Activated T-helper 2 cell treated with anti-CD3 and anti-CD28 coated beads, Interferon-gamma antibody, Interleukin-2, Interleukin-4, amounts not matched to agents 10 μg/mL and 5 μg/mL and 100 μg/mL, durations not matched to agents 14 hours and 24 hours and 36 hours (primary cell): ENCODE measurements around the gene UQCRFS1. TPM values are rescaled to one million over a fixed set of nuclear protein-coding genes. Genes with fewer than 3 reads are reported as not detected.
"Not testable (repeated sequence)": the region's sequence is repeated elsewhere in the genome, so short reads cannot be mapped to it uniquely, and the experiment has no call there.

Experiments used
- DNase-seq: peaks from one replicate; pipeline ENCODE4 v3.0.0; 2021; ENCODE audit warnings: low spot score
- H3K27ac Mint-ChIP-seq: one replicate; pipeline ENCODE4 v1.8.0; 2021; ENCODE audit warnings: mixed read lengths
- H3K27me3 Mint-ChIP-seq: one replicate; pipeline ENCODE4 v1.8.0; 2021; ENCODE audit warnings: low read depth, mixed read lengths
- H3K36me3 Mint-ChIP-seq: one replicate; pipeline ENCODE4 v1.8.0; 2021; ENCODE audit warnings: low read depth, mixed read lengths
- H3K4me1 Mint-ChIP-seq: one replicate; pipeline ENCODE4 v1.8.0; 2021; ENCODE audit warnings: low read depth, mixed read lengths
- H3K4me3 Mint-ChIP-seq: one replicate; pipeline ENCODE4 v1.8.0; 2021; ENCODE audit warnings: low read depth, mild to moderate bottlenecking, moderate library complexity, mixed read lengths
- H3K9me3 Mint-ChIP-seq: one replicate; pipeline ENCODE4 v1.8.0; 2021; ENCODE audit warnings: mixed read lengths
- intact Hi-C: fragments of 100-400 bp; cut with micrococcal nuclease; formaldehyde crosslinking; loops from one replicate; pipeline ENCODE4 v1.15.1; 2023
- total RNA-seq: library from RNA; stranded (reverse); gene quantifications from 2 replicates; pipeline ENCODE4 v1.2.3, GENCODE V29; 2022

The UQCRFS1 gene
- total RNA-seq, result 44.6 and 44.8 TPM in 2 replicates

GRCh38 chr19:29212648-29213573, at the start of gene UQCRFS1:
TSS of gene UQCRFS1 (minus strand) at chr19:29213151. CDS start at chr19:29213118, 33 bp downstream.
- Mint-ChIP-seq H3K9me3 (peaks cover 8% of the 10 kb centered on the region), H3K36me3 (peaks cover 38% of the 10 kb centered on the region), H3K4me1 (peaks cover 32% of the 10 kb centered on the region), H3K27me3 (no peaks in the 10 kb centered on the region), H3K27ac (peak within 1 kb of the TSS; percentile 97), H3K4me3 (peak within 1 kb of the TSS; percentile 97)
- intact Hi-C loops, result loop anchor here (5.0 kb wide), 2 partner anchors 374 to 394 kb away; partner anchors contain the start of gene POP4
- DNase-seq, result peak; percentile 95

DNA sequence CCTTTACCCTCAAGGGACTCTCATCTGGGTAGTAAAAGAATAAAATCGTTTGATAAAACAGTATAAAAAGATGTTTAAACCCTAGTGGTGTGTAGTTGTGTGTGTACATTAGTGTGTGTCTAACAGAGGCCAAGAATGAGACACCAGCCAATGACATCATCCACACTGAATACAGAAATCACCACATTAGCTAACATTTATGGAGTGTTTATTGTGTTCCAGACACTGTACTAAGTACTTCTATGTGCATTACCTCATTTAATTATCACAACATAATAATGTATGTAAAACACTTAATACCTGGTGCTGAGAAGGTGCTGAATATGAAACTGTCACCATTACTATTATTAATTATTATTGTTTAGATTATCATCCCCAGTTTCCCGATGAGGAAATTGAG, 49.1 kb upstream of the UQCRFS1 start:
- H3K36me3 Mint-ChIP-seq, result no peaks in the 10 kb centered on the region
- no peak for DNase-seq
- no peaks in the 10 kb centered on the region for H3K4me1 Mint-ChIP-seq
- H3K9me3 Mint-ChIP-seq, result no peaks in the 10 kb centered on the region
- no peak overlapping the region for H3K4me3 Mint-ChIP-seq
- H3K27me3 Mint-ChIP-seq, result no peaks in the 10 kb centered on the region
- intact Hi-C loops, result loop anchor here (10.0 kb wide), 1 partner anchor 527 kb away; no protein-coding TSS in a partner anchor
- H3K27ac Mint-ChIP-seq, result no peak overlapping the region

GRCh38 chr19:29260477-29261317, 47.7 kb upstream of the UQCRFS1 start:
- H3K27ac Mint-ChIP-seq, result no peak overlapping the region
- intact Hi-C loops, result loop anchor here (10.0 kb wide), 1 partner anchor 526 kb away; no protein-coding TSS in a partner anchor
- no peak overlapping the region for H3K4me3 Mint-ChIP-seq
- no peaks in the 10 kb centered on the region for H3K9me3 Mint-ChIP-seq
- no peaks in the 10 kb centered on the region for H3K27me3 Mint-ChIP-seq
- no peaks in the 10 kb centered on the region for H3K36me3 Mint-ChIP-seq
- DNase-seq, result peak; percentile 18
- no peaks in the 10 kb centered on the region for H3K4me1 Mint-ChIP-seq

DNA sequence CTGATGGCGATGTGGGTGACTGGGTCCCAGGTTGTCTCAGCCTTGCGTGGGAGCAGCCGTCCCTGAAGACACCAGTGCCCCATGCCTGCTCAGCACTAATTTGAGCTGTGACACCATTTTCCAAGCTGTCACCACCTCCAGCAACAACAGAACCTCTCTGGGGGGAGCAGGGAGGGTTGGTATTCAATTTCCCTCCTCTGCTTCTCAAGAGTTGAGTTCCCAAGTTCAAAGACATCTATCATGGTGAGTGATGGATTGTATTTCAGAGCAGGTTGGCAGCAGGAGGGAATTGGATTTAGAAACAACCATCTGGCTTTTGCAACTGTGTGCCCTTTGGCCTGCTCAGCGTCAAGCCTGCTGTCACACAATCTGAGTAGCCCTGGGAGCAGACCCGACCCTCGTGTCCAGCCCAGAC, 46.9 kb upstream of the UQCRFS1 start:
- Mint-ChIP-seq H3K4me1 (no peaks in the 10 kb centered on the region), H3K27me3 (no peaks in the 10 kb centered on the region), H3K4me3 (no peak overlapping the region), H3K36me3 (no peaks in the 10 kb centered on the region), H3K9me3 (no peaks in the 10 kb centered on the region), H3K27ac (no peak overlapping the region)
- no peak for DNase-seq
- intact Hi-C loops, result loop anchor here (10.0 kb wide), 1 partner anchor 525 kb away; no protein-coding TSS in a partner anchor

DNA sequence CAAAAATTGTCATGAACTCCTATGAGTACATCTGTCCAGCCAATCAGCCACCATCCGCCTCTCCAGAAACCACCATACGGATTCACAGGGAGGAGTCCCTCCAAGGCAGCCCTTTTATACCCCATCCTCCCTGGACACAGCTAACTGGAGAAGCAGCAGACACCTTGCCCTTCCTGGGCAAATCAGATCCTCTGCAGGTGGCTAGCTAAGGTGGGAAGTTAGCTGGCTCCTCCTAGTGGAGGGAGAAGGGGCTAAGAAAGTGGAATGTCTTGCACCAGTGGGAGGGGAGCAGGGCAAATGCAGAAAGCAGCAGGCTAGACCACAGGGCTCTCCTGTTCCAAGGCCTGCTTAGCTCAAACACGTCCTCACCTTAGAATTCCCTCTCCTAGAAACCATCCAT, 46.2 kb upstream of the UQCRFS1 start:
- DNase-seq, result no peak
- Mint-ChIP-seq H3K9me3 (no peaks in the 10 kb centered on the region), H3K36me3 (no peaks in the 10 kb centered on the region), H3K4me1 (no peaks in the 10 kb centered on the region), H3K27ac (no peak overlapping the region), H3K4me3 (no peak overlapping the region), H3K27me3 (no peaks in the 10 kb centered on the region)
- intact Hi-C loops, result no loop called here

GRCh38 chr19:29256516-29256915, 43.6 kb upstream of the UQCRFS1 start:
- H3K36me3 Mint-ChIP-seq, result no peaks in the 10 kb centered on the region
- intact Hi-C loops, result no loop called here
- H3K9me3 Mint-ChIP-seq, result no peaks in the 10 kb centered on the region
- no peaks in the 10 kb centered on the region for H3K4me1 Mint-ChIP-seq
- DNase-seq, result no peak
- no peak overlapping the region for H3K4me3 Mint-ChIP-seq
- H3K27me3 Mint-ChIP-seq, result peaks cover 11% of the 10 kb centered on the region
- no peak overlapping the region for H3K27ac Mint-ChIP-seq

GRCh38 chr19:29255912-29256311, 43.0 kb upstream of the UQCRFS1 start:
- DNase-seq, result no peak
- intact Hi-C loops, result no loop called here
- Mint-ChIP-seq H3K9me3 (no peaks in the 10 kb centered on the region), H3K27ac (no peak overlapping the region), H3K4me3 (no peak overlapping the region), H3K27me3 (peaks cover 11% of the 10 kb centered on the region), H3K36me3 (no peaks in the 10 kb centered on the region), H3K4me1 (no peaks in the 10 kb centered on the region)

DNA sequence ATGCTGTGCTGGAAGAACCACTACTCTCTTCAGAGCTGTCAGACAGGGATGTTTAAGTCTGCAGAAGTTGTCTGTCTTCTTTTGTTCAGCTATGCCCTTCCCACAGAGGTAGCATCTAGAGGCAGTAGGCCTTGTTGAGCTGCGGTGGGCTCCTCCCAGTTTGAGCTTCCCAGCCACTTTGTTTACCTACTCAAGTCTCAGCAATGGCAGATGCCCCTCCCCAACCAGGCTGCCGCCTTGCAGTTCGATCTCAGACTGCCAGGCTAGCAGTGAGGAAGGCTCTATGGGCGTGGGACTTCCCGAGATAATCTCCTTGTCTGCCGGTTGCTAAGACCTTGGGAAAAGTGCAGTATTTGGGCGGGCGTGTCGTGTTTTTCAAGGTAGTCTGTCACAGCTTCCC, 42.1 kb upstream of the UQCRFS1 start:
- no peaks in the 10 kb centered on the region for H3K9me3 Mint-ChIP-seq
- H3K36me3 Mint-ChIP-seq, result no peaks in the 10 kb centered on the region
- no peak overlapping the region for H3K27ac Mint-ChIP-seq
- intact Hi-C loops, result no loop called here
- H3K27me3 Mint-ChIP-seq, result peaks cover 11% of the 10 kb centered on the region
- no peaks in the 10 kb centered on the region for H3K4me1 Mint-ChIP-seq
- H3K4me3 Mint-ChIP-seq, result no peak overlapping the region
- DNase-seq, result no peak

- intact Hi-C loops, H3K4me1 Mint-ChIP-seq, H3K36me3 Mint-ChIP-seq, H3K27ac Mint-ChIP-seq, DNase-seq, H3K4me3 Mint-ChIP-seq, H3K9me3 Mint-ChIP-seq: not testable (repeated sequence)
- H3K27me3 Mint-ChIP-seq, result peaks cover 11% of the 10 kb centered on the region
These were observed 36.8 kb upstream of the UQCRFS1 start for GRCh38 chr19:29249798-29250197.

DNA sequence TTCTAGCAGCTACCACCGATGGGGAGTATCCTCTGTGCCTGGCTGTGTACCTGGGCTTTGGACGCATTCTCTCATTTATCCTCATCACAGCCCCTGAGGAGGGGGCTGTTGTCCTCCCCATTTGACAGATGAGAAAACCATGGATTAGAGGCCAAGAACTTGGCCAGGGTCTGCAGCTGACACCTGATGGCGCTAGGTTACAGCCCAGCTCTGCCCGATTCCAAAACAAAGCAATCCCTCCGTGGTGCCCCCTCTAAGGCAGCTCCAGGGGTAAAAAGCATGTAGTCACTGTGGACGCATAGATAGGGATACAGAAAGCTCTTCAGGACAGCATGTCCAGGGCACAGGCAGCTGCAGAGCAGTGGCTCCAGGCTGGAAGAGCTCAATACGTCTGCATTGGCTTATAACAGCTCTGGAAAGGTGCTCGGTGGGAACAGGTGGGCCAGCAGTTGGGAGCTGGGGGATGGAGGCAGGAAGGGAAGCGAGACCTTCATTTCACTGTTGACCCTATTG, 35.4 kb upstream of the UQCRFS1 start:
- no peaks in the 10 kb centered on the region for H3K4me1 Mint-ChIP-seq
- H3K27me3 Mint-ChIP-seq, result peaks cover 7% of the 10 kb centered on the region
- no peaks in the 10 kb centered on the region for H3K9me3 Mint-ChIP-seq
- H3K4me3 Mint-ChIP-seq, result no peak overlapping the region
- no peak for DNase-seq
- no peak overlapping the region for H3K27ac Mint-ChIP-seq
- no peaks in the 10 kb centered on the region for H3K36me3 Mint-ChIP-seq
- intact Hi-C loops, result no loop called here

DNA sequence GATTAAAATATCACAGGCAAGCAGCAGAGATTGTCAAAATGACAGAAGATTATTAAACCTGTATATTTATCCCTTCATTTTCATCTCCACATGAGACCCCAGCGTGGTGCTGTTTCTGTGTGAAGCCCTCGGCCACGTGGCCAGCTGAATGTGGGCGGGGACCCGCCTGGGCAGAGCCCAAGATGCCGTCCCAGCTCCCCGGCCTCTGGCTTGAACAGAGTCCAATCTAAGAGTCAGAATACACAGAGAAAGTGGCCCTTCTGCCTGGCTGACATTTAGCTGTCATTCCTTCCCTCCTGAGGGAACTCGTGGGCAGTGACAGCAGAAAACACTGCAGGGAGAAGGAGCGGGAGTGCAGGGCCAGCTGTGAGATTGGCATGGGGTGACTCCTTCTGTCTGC, 34.9 kb upstream of the UQCRFS1 start:
- Mint-ChIP-seq H3K4me3 (no peak overlapping the region), H3K27me3 (peaks cover 5% of the 10 kb centered on the region), H3K9me3 (no peaks in the 10 kb centered on the region), H3K4me1 (no peaks in the 10 kb centered on the region), H3K36me3 (no peaks in the 10 kb centered on the region), H3K27ac (no peak overlapping the region)
- intact Hi-C loops, result no loop called here
- DNase-seq, result no peak

- Mint-ChIP-seq H3K4me1 (no peaks in the 10 kb centered on the region), H3K36me3 (no peaks in the 10 kb centered on the region), H3K9me3 (no peaks in the 10 kb centered on the region), H3K27me3 (peaks cover 3% of the 10 kb centered on the region), H3K27ac (no peak overlapping the region), H3K4me3 (no peak overlapping the region)
- no peak for DNase-seq
- intact Hi-C loops, result no loop called here
These were observed 34.5 kb upstream of the UQCRFS1 start for GRCh38 chr19:29247471-29247870.
